Myocyte (in vitro differentiated cells): ENCODE results near the gene GAB3. TPM values are rescaled to one million over a fixed set of nuclear protein-coding genes. Genes with fewer than 3 reads are reported as not detected.

Source experiments
- DNase-seq: peaks from one replicate; pipeline ENCODE4 v3.0.0-alpha.2; 2012; ENCODE audit warnings: low read depth
- total RNA-seq: library from RNA; depleted of rRNA; stranded (reverse); fragments of >200 nt; gene quantifications from 2 replicates; pipeline ENCODE4 v1.2.3, GENCODE V29; 2014

The GAB3 gene
- total RNA-seq, 1 donor from 2014 or later, result 7.3 TPM

DNA sequence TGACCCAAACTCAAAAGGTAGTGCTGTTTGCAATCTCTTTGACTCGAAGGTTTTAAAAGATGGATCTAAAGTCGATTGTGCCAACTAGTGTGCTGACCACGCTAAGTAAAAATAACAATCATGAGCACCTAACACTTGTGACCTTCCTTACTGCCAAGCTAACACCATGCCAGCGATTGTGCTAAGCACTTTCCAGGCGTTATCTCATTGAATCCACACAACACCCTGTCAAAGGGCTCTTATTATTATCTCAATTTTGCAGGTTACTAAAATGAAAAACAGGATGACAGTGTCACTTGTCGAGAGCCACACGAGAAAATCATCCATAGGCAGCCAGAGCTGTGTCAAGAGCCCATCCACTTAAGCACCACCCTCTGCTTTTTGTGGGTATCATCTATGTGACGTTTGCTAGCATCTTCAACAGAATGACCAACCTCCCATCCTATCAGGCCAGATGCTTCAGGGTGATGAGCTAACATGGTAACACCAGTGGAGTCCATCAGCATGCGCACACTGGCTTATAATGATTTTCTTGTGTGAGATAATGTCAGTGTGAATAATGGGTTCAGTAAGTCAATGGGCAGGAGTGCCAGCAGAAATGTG is 893 bp upstream of the GAB3 start:
- DNase-seq, result no peak

GRCh38 chrX:154751203-154751668 is 359 bp upstream of the GAB3 start:
- no peak for DNase-seq

- no peak for DNase-seq
Measured at GRCh38 chrX:154749856-154750255, 1.0 kb downstream of the GAB3 start.

DNA sequence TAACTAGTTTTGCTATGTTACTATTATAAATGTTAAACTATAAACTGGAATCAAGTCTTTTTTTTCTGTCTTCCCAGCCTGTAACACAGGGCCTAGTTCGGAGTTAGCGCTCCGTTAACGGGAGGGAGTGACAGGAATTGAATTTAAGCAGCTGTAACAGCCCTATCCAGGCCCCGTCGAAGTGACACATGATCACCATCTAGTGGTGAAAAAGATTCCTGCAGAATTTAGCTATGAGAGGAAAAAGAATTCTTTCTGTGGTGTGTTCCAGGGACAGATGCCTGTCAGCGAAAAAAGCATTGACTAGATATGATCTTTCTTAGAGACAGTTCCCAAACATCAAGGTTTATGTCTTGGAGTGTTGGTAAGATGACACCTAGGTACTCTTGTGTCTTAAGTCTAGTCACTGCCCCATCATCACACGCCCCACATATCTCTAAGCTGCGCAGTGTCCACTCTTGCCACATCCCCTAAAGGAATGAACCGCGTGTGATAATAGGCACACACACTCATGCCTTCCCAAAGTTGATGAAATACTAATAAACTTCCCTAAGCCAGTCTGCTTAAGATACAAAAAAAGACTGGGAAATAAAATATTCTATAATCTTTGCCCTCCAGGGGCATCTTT is 2.1 kb downstream of the GAB3 start:
- peak; percentile 72 for DNase-seq

DNA sequence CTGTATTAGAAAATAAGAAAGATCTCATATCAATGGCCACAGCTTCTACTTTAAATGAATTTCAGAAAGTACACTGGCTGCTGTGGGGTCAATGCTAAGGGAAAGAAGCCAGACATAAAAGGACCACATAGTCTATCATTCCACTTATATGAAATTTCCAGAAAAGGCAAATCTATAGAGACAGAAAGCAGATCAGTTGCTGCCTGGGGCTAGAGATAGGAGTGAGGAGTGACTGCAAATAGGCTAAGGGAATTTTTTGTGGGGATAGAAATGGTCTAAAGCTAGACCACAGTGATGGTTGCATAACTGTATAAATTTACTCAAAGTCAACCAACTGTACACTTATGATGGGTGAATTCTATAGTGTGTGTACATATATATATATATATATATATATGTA is 8.3 kb downstream of the GAB3 start:
- DNase-seq, result no peak

- DNase-seq, result no peak
Measured at GRCh38 chrX:154739952-154740465, 10.9 kb downstream of the GAB3 start.

- DNase-seq, result peak; percentile 67
Measured at GRCh38 chrX:154738011-154738738, 12.7 kb downstream of the GAB3 start.

DNA sequence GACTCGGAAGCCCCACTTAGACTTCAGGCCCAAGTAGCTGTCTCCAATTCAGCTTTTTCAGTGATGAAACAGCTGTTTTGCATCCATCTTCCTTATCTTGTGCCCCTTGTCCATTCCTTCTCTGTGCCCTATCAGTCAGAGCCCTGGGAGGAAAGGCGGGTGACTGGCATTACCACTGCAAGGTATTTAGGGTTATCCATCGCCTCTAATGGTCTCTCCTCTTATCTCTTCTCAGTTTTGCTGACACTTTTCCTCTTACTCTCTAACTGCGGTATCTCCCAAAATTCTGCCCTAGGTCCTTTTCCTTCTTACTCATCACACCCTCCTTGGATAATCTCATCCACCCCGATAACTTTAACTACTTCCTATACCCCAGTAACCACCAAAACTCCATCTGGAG is 13.7 kb downstream of the GAB3 start:
- no peak for DNase-seq

GRCh38 chrX:154735695-154736393 is 15.0 kb downstream of the GAB3 start:
- peak; percentile 57 for DNase-seq

- DNase-seq, result no peak
Measured at GRCh38 chrX:154734061-154734781, 16.7 kb downstream of the GAB3 start.

GRCh38 chrX:154733066-154733425 is 17.8 kb downstream of the GAB3 start:
- no peak for DNase-seq

DNA sequence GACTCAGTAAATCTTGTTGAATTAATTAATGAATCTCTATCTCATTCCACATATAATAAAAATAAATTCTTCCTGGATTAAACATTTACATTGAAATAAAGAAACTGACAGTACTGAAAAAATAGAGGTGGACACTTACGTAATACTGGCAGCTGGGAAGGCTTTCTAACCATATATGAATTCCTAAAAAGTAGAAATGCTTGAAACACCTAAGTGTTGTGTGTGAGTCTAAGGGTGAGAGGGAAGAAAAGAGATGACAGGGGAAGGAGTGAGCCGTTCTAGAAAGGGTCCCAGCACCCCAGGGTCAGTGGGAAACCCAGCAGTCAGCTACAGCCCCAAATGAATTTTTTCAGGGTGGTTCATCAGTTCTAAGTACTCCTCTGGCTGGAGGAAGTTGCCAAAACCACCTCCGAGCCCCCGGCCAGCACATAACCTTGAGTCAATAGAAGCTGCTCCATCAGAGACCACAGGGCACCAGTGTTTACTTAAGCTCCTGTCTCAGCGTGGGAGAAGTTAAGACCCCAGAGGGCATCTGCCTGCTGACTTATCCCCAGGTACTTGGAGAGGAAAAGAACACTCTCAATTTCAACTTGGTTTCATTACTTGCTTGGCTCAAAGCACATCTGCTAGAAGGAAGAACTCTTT is 18.3 kb downstream of the GAB3 start:
- DNase-seq, result no peak

DNA sequence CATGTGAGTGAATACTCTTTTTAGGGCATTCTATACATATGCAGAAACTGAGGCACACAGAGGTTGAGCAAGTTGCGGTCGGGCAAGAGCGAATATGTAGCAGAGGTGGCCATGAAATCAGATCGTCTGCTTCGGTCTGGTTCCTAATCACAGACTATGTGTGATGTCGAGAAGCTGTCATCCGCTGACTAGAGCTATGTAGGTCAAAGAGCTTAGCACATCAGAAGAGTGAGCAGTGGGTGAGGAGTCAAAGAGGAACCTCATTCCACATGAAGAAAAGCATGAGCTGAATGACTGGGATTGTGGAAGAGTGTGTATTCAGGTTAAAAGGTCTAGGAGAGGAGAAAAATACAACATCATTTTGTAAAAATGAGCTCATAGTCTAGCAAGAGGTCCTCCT is 19.0 kb downstream of the GAB3 start:
- DNase-seq, result no peak

GRCh38 chrX:154731184-154731583 is 19.7 kb downstream of the GAB3 start:
- DNase-seq, result no peak

DNA sequence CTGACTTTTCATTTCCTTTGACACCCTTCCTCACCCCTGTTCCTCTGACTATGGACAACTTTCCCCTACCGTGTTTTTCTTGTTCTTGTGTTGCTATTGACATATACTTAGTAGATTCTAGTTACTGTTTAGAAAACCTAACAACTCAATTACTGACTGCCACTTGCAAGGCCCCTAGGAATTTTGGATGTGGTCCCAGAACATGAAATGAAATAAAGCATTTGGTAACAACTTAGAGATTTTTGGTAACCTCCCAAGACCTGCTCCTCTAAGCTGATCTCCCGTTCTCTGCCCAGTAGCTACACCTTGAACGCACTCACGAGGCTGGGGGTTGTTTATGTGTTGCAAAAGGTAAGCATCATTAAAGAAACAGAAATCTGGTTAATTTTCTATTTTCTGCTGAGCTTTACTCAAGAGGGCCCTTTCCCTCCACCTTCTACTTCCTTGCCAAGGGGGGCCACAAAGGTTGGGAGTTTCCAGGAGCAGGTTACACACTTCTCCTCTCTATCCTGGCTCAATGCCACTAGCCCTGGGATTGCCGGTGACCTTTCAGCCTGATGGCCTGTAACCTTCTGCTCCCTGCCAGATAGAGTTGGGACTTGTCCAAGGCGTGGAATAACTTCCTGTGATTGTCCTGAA is 20.5 kb downstream of the GAB3 start:
- DNase-seq, result peak; percentile 53

DNA sequence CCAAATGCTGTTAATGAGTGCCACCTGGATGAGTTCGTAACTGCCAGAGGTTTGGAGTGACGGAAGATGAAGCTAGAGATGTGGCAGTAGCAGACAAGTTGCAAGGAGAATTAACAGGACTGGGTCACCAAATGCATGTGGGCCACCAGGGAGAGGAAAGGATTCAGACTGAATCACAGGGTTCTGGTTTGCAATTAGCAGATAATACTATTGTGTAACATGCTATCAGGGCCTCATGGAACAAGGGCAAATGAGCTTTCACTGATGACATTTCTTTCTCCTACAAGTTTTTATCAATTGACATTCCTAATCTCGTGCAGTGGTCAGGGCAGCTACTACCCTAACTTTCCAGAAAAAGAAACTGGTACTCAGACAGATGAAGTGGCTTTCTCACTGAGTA is 21.4 kb downstream of the GAB3 start:
- DNase-seq, result no peak

- DNase-seq, result no peak
Measured at GRCh38 chrX:154728431-154729190, 22.3 kb downstream of the GAB3 start.

- DNase-seq, result peak; percentile 55
Measured at GRCh38 chrX:154727871-154728270, 23.0 kb downstream of the GAB3 start.

DNA sequence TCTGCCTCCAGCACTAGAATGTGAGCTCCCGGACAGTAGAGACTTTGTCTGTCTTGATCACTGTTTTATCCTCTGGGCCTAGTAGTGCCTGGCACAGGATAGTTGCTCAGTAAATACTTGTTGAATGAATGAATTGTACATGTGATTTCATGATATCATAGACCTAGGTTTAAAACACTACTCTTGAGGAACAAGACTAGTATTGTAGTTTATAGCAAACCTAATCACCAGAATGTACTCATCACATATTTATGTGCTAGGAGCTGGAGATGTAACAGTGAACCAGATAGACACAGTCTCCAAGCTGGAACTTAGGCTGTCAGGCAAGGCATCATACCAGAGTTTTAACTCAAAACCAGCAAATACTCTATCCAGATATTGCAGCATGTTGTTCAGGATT is 23.5 kb downstream of the GAB3 start:
- no peak for DNase-seq
